ENCODE results near the gene SEL1L. TPM values are rescaled to one million over a fixed set of nuclear protein-coding genes. Genes with fewer than 3 reads are reported as not detected.

The SEL1L gene
- total RNA-seq, 1 experiment from 2014 or later = 53.7 TPM

- POLR2A ChIA-PET = no interaction called here
- Histone ChIP-seq H3K4me3 (ENCODE audit: low read depth in 2 of 2, low read length in 2 of 2) (no peak overlapping the region), H3K27ac (ENCODE audit: low read length) (no peak overlapping the region), H3K4me1 (ENCODE audit: control insufficient read depth, insufficient read depth, low read length) (no peaks in the 10 kb centered on the region), H3K9me3 (ENCODE audit: control insufficient read depth, insufficient read depth, low read depth, low read length) (no peaks in the 10 kb centered on the region), H3K36me3 (ENCODE audit: control insufficient read depth, insufficient read depth, low read length) (no peaks in the 10 kb centered on the region), H3K27me3 (ENCODE audit: control insufficient read depth, insufficient read depth, low read length) (no peaks in the 10 kb centered on the region)
- CTCF ChIA-PET = no interaction called here
- in situ Hi-C loops (cut with HindIII; ENCODE audit: low pct_unique_long_range_greater_than_20kb, low sequenced_read_pairs) = no loop called here
- no peak for DNase-seq (ENCODE audit: low read depth, low spot score)
- intact Hi-C loops (cut with micrococcal nuclease; ENCODE audit: unreplicated experiment) = no loop called here
- no peak for ATAC-seq
- BruUV-seq (replicated peaks) = no TSS peak
- TF ChIP-seq SIN3A (IDR thresholded peaks at IDR 0.05; ENCODE audit: borderline replicate concordance, insufficient read depth, low read depth, low read length) (no peak), CTCF (IDR thresholded peaks at IDR 0.05) (no peak), REST (IDR thresholded peaks at IDR 0.05; ENCODE audit: insufficient read depth in 1 of 2, low read depth in 2 of 2, low read length in 1 of 2) (no peak), POLR2AphosphoS5 (IDR thresholded peaks at IDR 0.05; ENCODE audit: low read depth, low read length) (no peak), TCF7L2 (IDR thresholded peaks at IDR 0.05; ENCODE audit: low read depth, low read length) (no peak)
Measured at GRCh38 chr14:81458352-81458751, 75.3 kb downstream of the SEL1L start.

- Histone ChIP-seq H3K4me1 (ENCODE audit: control insufficient read depth, insufficient read depth, low read length) (no peaks in the 10 kb centered on the region; the same call in 1 of the 2 replicates), H3K9me3 (ENCODE audit: control insufficient read depth, insufficient read depth, low read depth, low read length) (no peaks in the 10 kb centered on the region), H3K4me3 (ENCODE audit: low read depth in 2 of 2, low read length in 2 of 2) (no peak overlapping the region), H3K36me3 (ENCODE audit: control insufficient read depth, insufficient read depth, low read length) (no peaks in the 10 kb centered on the region), H3K27ac (ENCODE audit: low read length) (no peak overlapping the region), H3K27me3 (ENCODE audit: control insufficient read depth, insufficient read depth, low read length) (no peaks in the 10 kb centered on the region)
- ATAC-seq (no peak), DNase-seq (ENCODE audit: low read depth, low spot score) (no peak)
- ChIA-PET POLR2A (no interaction called here), CTCF (interaction anchor here (0.7 kb wide), 1 partner anchor 9 kb away, joined by 6 read pairs; no protein-coding TSS in a partner anchor)
- no TSS peak for BruUV-seq (replicated peaks)
- intact Hi-C loops (cut with micrococcal nuclease; ENCODE audit: unreplicated experiment) (no loop called here), in situ Hi-C loops (cut with HindIII; ENCODE audit: low pct_unique_long_range_greater_than_20kb, low sequenced_read_pairs) (no loop called here)
- TF ChIP-seq POLR2AphosphoS5 (IDR thresholded peaks at IDR 0.05; ENCODE audit: low read depth, low read length) (no peak), TCF7L2 (IDR thresholded peaks at IDR 0.05; ENCODE audit: low read depth, low read length) (no peak)
Measured at GRCh38 chr14:81455390-81455789, 78.3 kb downstream of the SEL1L start.

- ChIA-PET POLR2A (no interaction called here), CTCF (interaction anchor here (0.7 to 2.3 kb wide), 2 partner anchors 10 to 185 kb away, joined by 6 to 7 read pairs; no protein-coding TSS in a partner anchor)
- in situ Hi-C loops (cut with HindIII; ENCODE audit: low pct_unique_long_range_greater_than_20kb, low sequenced_read_pairs) (no loop called here), intact Hi-C loops (cut with micrococcal nuclease; ENCODE audit: unreplicated experiment) (no loop called here)
- no peak overlapping the region for H3K4me3 ChIP-seq (ENCODE audit: low read depth in 2 of 2, low read length in 2 of 2)
- no peaks in the 10 kb centered on the region; the same call in 1 of the 2 replicates for H3K4me1 ChIP-seq (ENCODE audit: control insufficient read depth, insufficient read depth, low read length)
- BruUV-seq (replicated peaks) = no TSS peak
- no peaks in the 10 kb centered on the region for H3K36me3 ChIP-seq (ENCODE audit: control insufficient read depth, insufficient read depth, low read length)
- no peak for DNase-seq (ENCODE audit: low read depth, low spot score)
- TF ChIP-seq SIN3A (IDR thresholded peaks at IDR 0.05; ENCODE audit: borderline replicate concordance, insufficient read depth, low read depth, low read length) = no peak
- no peak for TF ChIP-seq REST (IDR thresholded peaks at IDR 0.05; ENCODE audit: insufficient read depth in 1 of 2, low read depth in 2 of 2, low read length in 1 of 2)
- no peak for TF ChIP-seq CTCF (IDR thresholded peaks at IDR 0.05)
- TF ChIP-seq TCF7L2 (IDR thresholded peaks at IDR 0.05; ENCODE audit: low read depth, low read length) = no peak
- TF ChIP-seq POLR2AphosphoS5 (IDR thresholded peaks at IDR 0.05; ENCODE audit: low read depth, low read length) = no peak
- H3K27me3 ChIP-seq (ENCODE audit: control insufficient read depth, insufficient read depth, low read length) = no peaks in the 10 kb centered on the region
- no peak overlapping the region for H3K27ac ChIP-seq (ENCODE audit: low read length)
- no peak for ATAC-seq
- H3K9me3 ChIP-seq (ENCODE audit: control insufficient read depth, insufficient read depth, low read depth, low read length) = no peaks in the 10 kb centered on the region
Measured at GRCh38 chr14:81454572-81455218, 79.0 kb downstream of the SEL1L start.

All from Panc1 (cell line).